T-cell (primary cell): ENCODE data around the gene CNTNAP2. TPM values are rescaled to one million over a fixed set of nuclear protein-coding genes. Genes with fewer than 3 reads are reported as not detected.

Source experiments
- ATAC-seq, 4 experiments: fragments of 200-7000 bp in 3 of 4; fragments of 150-1000 bp in 1 of 4; cut with Tn5 transposase; replicated peaks in 1 of 4; 1 replicate in 3 of 4; 2 replicates in 1 of 4; pipeline ENCODE4 v1.10.0; 2021; ENCODE audit warnings: moderate library complexity in 3 of 4, mild to moderate bottlenecking in 2 of 4, moderate number of reproducible peaks in 1 of 4
- CTCF ChIA-PET, 2 donors: fragments of 300-600 bp; sonication (Branson Sonifier 250); formaldehyde crosslinking; loops; one replicate each; lab custom pipeline; 2022; ENCODE audit warnings: antibody characterized with exemption in 2 of 2; lab: Charles Lee
- POLR2A ChIA-PET, 2 donors: fragments of 300-600 bp; sonication (Branson Sonifier 250); formaldehyde crosslinking; loops; one replicate each; lab custom pipeline; 2022; ENCODE audit warnings: antibody characterized with exemption in 2 of 2; lab: Charles Lee
- DNase-seq, 35 experiments: peaks; one replicate each; pipeline versions ENCODE4 v3.0.0 to v3.0.0-alpha.2; 2013 to 2023
- H3K27ac ChIP-seq: one replicate; pipeline ENCODE4 v1.5.1; 2013; ENCODE audit warnings: low read length
- H3K27me3 ChIP-seq, 2 experiments: replicated peaks in 1 of 2; 1 replicate in 1 of 2; 2 replicates in 1 of 2; pipeline versions ENCODE4 v1.6.1 to v1.7.0; 2013; ENCODE audit warnings: low read length in 1 of 2, mixed read lengths in 1 of 2; ENCODE audit not compliant: control insufficient read depth in 2 of 2, insufficient read depth in 2 of 2; ENCODE audit errors: extremely low read depth in 1 of 2
- H3K36me3 ChIP-seq, 2 donors: 1 replicate in 1 of 2; 2 replicates in 1 of 2; pipeline versions ENCODE4 v1.6.1 to v1.7.0; 2013; ENCODE audit warnings: low read length in 1 of 2; ENCODE audit not compliant: control insufficient read depth in 2 of 2, insufficient read depth in 1 of 2; ENCODE audit errors: extremely low read depth in 1 of 2
- H3K4me1 ChIP-seq, 2 experiments: 1 replicate in 1 of 2; 2 replicates in 1 of 2; pipeline versions ENCODE4 v1.6.1 to v1.7.0; 2013; ENCODE audit warnings: low read length in 2 of 2, mixed read lengths in 1 of 2; ENCODE audit not compliant: insufficient read depth in 2 of 2, control insufficient read depth in 1 of 2; ENCODE audit errors: extremely low read depth in 1 of 2
- H3K4me3 ChIP-seq, 2 donors: 1 replicate in 1 of 2; 2 replicates in 1 of 2; pipeline versions ENCODE4 v1.5.1 to v1.7.0; 2013; ENCODE audit warnings: mild to moderate bottlenecking in 2 of 2, low read length in 1 of 2, moderate library complexity in 1 of 2; ENCODE audit not compliant: control insufficient read depth in 1 of 2; ENCODE audit errors: extremely low read depth in 1 of 2
- H3K9me3 ChIP-seq: 2 replicates; pipeline ENCODE4 v1.7.0; 2013
- H3K27ac Mint-ChIP-seq, 2 donors: one replicate each; pipeline ENCODE4 v1.8.0; 2020 to 2021; ENCODE audit warnings: mild to moderate bottlenecking in 2 of 2, mixed read lengths in 2 of 2
- H3K27me3 Mint-ChIP-seq, 2 donors: one replicate each; pipeline ENCODE4 v1.8.0; 2021 to 2022; ENCODE audit warnings: mixed read lengths in 2 of 2
- H3K36me3 Mint-ChIP-seq: one replicate; pipeline ENCODE4 v1.8.0; 2021; ENCODE audit warnings: mixed read lengths
- H3K4me1 Mint-ChIP-seq, 3 donors: one replicate each; pipeline ENCODE4 v1.8.0; 2020 to 2022; ENCODE audit warnings: mixed read lengths in 3 of 3, mild to moderate bottlenecking in 1 of 3
- H3K4me3 Mint-ChIP-seq, 3 donors: one replicate each; pipeline ENCODE4 v1.8.0; 2020 to 2022; ENCODE audit warnings: mild to moderate bottlenecking in 3 of 3, mixed read lengths in 3 of 3, moderate library complexity in 3 of 3
- H3K9me3 Mint-ChIP-seq, 3 donors: one replicate each; pipeline ENCODE4 v1.8.0; 2020 to 2022; ENCODE audit warnings: mixed read lengths in 3 of 3
- WGBS: methylation state at CpG from one replicate; pipeline ENCODE4 v1.1.5; 2013; ENCODE audit warnings: missing lambda C conversion rate; ENCODE audit not compliant: insufficient coverage; 5-methylcytosine and 5-hydroxymethylcytosine counted together
- total RNA-seq, 35 experiments: library from RNA in 6 of 35; stranded (reverse) in 6 of 35; fragments of 120-200 nt in 1 of 35; gene quantifications; one replicate each; pipeline versions ENCODE4 v1.2.1 to v1.2.4 and lab custom pipeline; 2013 to 2026

Gene CNTNAP2
- total RNA-seq, 5 donors from 2014 or later (not counting 1 experiment from before 2014, with no cell fraction given), result 0.15 to 0.72 (median 0.21) TPM

GRCh38 chr7:148191391-148192065 is 2074.9 kb downstream of the CNTNAP2 start:
- CTCF ChIA-PET, result no interaction called here
- POLR2A ChIA-PET, result no interaction called here
- H3K27me3 ChIP-seq, result no peaks in the 10 kb centered on the region
- no peaks in the 10 kb centered on the region for H3K4me1 ChIP-seq
- Mint-ChIP-seq H3K4me3 (no peak overlapping the region), H3K27ac (no peak overlapping the region), H3K27me3 (peaks cover 2 to 4% of the 10 kb centered on the region in 2 donors), H3K9me3 (no peaks in the 10 kb centered on the region), H3K36me3 (no peaks in the 10 kb centered on the region), H3K4me1 (no peaks in the 10 kb centered on the region)
- H3K36me3 ChIP-seq, result no peaks in the 10 kb centered on the region
- ATAC-seq, result no peak
- no peak for DNase-seq
- H3K4me3 ChIP-seq, result no peak overlapping the region
- no peak overlapping the region for H3K27ac ChIP-seq
- 100% methylated on average over 1 of the region's 1 CpG for WGBS
- no peaks in the 10 kb centered on the region for H3K9me3 ChIP-seq

GRCh38 chr7:148192491-148192890 is 2075.9 kb downstream of the CNTNAP2 start:
- no peak overlapping the region for H3K27ac Mint-ChIP-seq
- CTCF ChIA-PET, result no interaction called here
- no peaks in the 10 kb centered on the region for H3K36me3 Mint-ChIP-seq
- no peaks in the 10 kb centered on the region for H3K9me3 ChIP-seq
- no peaks in the 10 kb centered on the region for H3K27me3 ChIP-seq
- WGBS, result 73% methylated on average over 1 of the region's 5 CpGs
- H3K27me3 Mint-ChIP-seq, result peaks cover 2 to 4% of the 10 kb centered on the region in 2 donors
- no peaks in the 10 kb centered on the region for H3K4me1 Mint-ChIP-seq
- no peaks in the 10 kb centered on the region for H3K36me3 ChIP-seq
- no peak overlapping the region for H3K4me3 ChIP-seq
- DNase-seq, result no peak
- POLR2A ChIA-PET, result no interaction called here
- no peak for ATAC-seq
- no peaks in the 10 kb centered on the region for H3K9me3 Mint-ChIP-seq
- H3K4me1 ChIP-seq, result no peaks in the 10 kb centered on the region
- no peak overlapping the region for H3K4me3 Mint-ChIP-seq
- H3K27ac ChIP-seq, result no peak overlapping the region

GRCh38 chr7:148201992-148202391 is 2085.4 kb downstream of the CNTNAP2 start:
- DNase-seq (no peak), ATAC-seq (no peak)
- ChIA-PET CTCF (no interaction called here), POLR2A (no interaction called here)
- no peak overlapping the region for H3K4me3 Mint-ChIP-seq
- Histone ChIP-seq H3K4me1 (no peaks in the 10 kb centered on the region), H3K27me3 (no peaks in the 10 kb centered on the region), H3K27ac (no peak overlapping the region), H3K4me3 (no peak overlapping the region), H3K9me3 (no peaks in the 10 kb centered on the region), H3K36me3 (no peaks in the 10 kb centered on the region)
- H3K4me1 Mint-ChIP-seq, result no peaks in the 10 kb centered on the region
- H3K36me3 Mint-ChIP-seq, result no peaks in the 10 kb centered on the region
- peaks cover 6 to 14% of the 10 kb centered on the region in 2 donors for H3K27me3 Mint-ChIP-seq
- H3K9me3 Mint-ChIP-seq, result no peaks in the 10 kb centered on the region
- no peak overlapping the region for H3K27ac Mint-ChIP-seq
- WGBS, result no CpG with 5 or more reads among the region's 3 CpGs

GRCh38 chr7:148204639-148205304 is 2088.2 kb downstream of the CNTNAP2 start:
- DNase-seq (no peak), ATAC-seq (no peak)
- POLR2A ChIA-PET, result no interaction called here
- Mint-ChIP-seq H3K27me3 (peaks cover 13 to 16% of the 10 kb centered on the region in 2 donors), H3K9me3 (peaks cover 0 to 4% (median 0%) of the 10 kb centered on the region in 3 donors), H3K4me3 (no peak overlapping the region), H3K27ac (no peak overlapping the region), H3K4me1 (no peaks in the 10 kb centered on the region), H3K36me3 (no peaks in the 10 kb centered on the region)
- no peaks in the 10 kb centered on the region for H3K36me3 ChIP-seq
- H3K27ac ChIP-seq, result no peak overlapping the region
- H3K4me1 ChIP-seq, result no peaks in the 10 kb centered on the region
- 82% methylated on average over 8 of the region's 9 CpGs for WGBS
- CTCF ChIA-PET, result no interaction called here
- H3K9me3 ChIP-seq, result no peaks in the 10 kb centered on the region
- H3K27me3 ChIP-seq, result no peaks in the 10 kb centered on the region
- no peak overlapping the region for H3K4me3 ChIP-seq

- no peaks in the 10 kb centered on the region for H3K4me1 ChIP-seq
- 63% methylated on average over 4 of the region's 6 CpGs for WGBS
- no peak overlapping the region for H3K27ac ChIP-seq
These were observed 2093.1 kb downstream of the CNTNAP2 start for GRCh38 chr7:148209643-148210190.

GRCh38 chr7:148210804-148211325 is 2094.3 kb downstream of the CNTNAP2 start:
- Histone ChIP-seq H3K36me3 (no peaks in the 10 kb centered on the region), H3K27ac (no peak overlapping the region), H3K27me3 (peaks cover 0 to 9% of the 10 kb centered on the region in 2 experiments), H3K9me3 (no peaks in the 10 kb centered on the region), H3K4me1 (no peaks in the 10 kb centered on the region), H3K4me3 (no peak overlapping the region)
- Mint-ChIP-seq H3K27ac (no peak overlapping the region), H3K27me3 (peaks cover 14 to 17% of the 10 kb centered on the region in 2 donors), H3K4me1 (peaks cover 0 to 3% (median 0%) of the 10 kb centered on the region in 3 donors), H3K4me3 (no peak overlapping the region), H3K9me3 (peaks cover 0 to 8% (median 0%) of the 10 kb centered on the region in 3 donors), H3K36me3 (no peaks in the 10 kb centered on the region)
- WGBS, result 92% methylated on average over 2 of the region's 3 CpGs
- no peak for ATAC-seq
- no peak for DNase-seq
- ChIA-PET POLR2A (no interaction called here), CTCF (no interaction called here)

More at GRCh38 chr7:148209643-148210190, 2093.1 kb downstream of the CNTNAP2 start:
- peaks cover 0 to 9% of the 10 kb centered on the region in 2 experiments for H3K27me3 ChIP-seq
- no peaks in the 10 kb centered on the region for H3K36me3 Mint-ChIP-seq
- CTCF ChIA-PET, result no interaction called here
- H3K9me3 ChIP-seq, result no peaks in the 10 kb centered on the region
- peaks cover 0 to 4% (median 0%) of the 10 kb centered on the region in 3 donors for H3K9me3 Mint-ChIP-seq
- no peak for DNase-seq
- H3K4me1 Mint-ChIP-seq, result peaks cover 0 to 3% (median 0%) of the 10 kb centered on the region in 3 donors
- ATAC-seq, result no peak
- POLR2A ChIA-PET, result no interaction called here
- H3K27me3 Mint-ChIP-seq, result peaks cover 14 to 17% of the 10 kb centered on the region in 2 donors
- H3K4me3 ChIP-seq, result no peak overlapping the region
- H3K36me3 ChIP-seq, result no peaks in the 10 kb centered on the region
- H3K4me3 Mint-ChIP-seq, result no peak overlapping the region
- no peak overlapping the region for H3K27ac Mint-ChIP-seq
